ENCODE results near the gene SUSD1.

The SUSD1 gene

GRCh38 chr9:112009656-112010055 lies 165.4 kb downstream of the SUSD1 start:
- no peak for DNase-seq

DNA sequence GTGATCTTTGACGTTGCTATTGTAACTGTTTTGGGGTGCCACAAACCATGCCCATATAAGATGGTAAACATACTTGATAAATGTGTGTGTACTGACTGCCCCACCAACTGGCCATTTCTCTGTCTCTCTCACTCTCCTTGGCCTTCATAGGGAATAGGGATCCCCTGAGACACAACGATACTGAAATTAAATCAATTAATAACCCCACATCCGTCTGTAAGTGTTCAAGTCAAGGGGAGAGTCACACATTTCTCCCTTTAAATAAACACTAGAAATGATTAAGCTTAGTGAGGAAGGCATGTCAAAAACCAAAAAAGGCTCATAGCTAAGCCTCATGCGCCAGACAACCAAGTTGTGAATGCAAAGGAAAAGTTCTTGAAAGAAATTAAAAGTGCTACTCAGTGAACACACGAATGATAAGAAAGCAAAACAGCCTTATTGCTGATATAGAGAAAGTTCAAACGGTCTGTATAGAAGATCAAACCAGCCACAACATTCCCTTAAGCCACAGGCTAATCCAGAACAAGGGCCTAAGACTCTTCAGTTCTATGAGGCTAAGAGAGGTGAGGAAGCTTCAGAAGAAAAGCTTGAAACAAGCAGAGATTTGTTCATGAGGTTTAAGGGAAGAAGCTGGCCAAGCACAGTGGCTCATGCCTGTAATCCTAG lies 167.4 kb downstream of the SUSD1 start:
- no peak for DNase-seq

DNA sequence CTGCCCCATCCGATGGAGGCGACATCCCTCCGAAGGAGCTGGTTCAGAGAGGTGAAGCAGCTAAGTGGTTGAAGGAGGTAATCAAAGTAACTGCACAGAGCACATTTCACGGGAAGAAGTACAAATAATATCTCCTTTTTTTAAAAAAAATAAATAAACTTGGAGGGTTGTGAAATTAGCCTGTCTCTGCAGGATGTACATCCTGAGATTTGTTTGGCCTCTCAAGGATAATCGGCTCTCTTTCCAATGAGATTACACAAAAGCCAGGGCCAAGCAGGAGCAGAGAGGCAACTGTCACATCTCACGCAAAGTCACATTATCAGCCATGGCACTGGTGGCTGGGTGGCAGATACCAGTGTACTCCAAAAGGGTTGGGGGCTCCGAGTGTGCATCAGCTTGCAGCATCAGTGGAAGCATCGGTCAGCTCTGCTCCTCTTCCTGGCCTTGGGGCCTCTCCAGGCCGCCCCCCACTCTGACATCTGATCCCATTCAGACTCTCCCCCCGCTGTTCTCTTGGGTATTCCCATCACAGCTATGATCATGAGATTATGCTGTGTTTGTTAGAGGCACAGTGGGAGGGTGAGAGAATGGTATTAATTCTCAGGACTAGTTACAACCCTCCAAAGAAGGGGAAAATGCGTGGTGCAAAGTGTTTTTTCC lies 168.6 kb downstream of the SUSD1 start:
- no peak for DNase-seq

DNA sequence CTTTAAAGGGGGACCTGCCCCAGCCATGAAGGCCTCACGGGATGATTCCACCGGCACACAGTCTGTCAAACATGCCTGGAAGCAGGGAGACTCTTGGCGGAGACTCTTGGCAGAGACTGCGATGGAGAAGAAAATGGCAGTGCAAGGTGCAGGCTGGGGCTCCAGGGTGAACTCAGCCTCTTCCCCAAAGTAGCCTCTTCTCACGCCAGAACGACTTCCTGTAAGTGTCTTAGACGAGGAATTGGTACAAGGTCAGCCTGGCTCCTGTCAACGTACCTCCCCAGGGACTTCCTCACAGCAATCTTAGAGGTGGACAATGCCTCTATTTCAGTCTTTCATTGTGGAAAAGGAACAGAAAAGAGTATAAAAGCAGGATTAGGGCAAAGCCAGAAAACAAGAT lies 169.2 kb downstream of the SUSD1 start:
- DNase-seq, result no peak

GRCh38 chr9:112003538-112003937 lies 171.6 kb downstream of the SUSD1 start:
- DNase-seq, result no peak

DNA sequence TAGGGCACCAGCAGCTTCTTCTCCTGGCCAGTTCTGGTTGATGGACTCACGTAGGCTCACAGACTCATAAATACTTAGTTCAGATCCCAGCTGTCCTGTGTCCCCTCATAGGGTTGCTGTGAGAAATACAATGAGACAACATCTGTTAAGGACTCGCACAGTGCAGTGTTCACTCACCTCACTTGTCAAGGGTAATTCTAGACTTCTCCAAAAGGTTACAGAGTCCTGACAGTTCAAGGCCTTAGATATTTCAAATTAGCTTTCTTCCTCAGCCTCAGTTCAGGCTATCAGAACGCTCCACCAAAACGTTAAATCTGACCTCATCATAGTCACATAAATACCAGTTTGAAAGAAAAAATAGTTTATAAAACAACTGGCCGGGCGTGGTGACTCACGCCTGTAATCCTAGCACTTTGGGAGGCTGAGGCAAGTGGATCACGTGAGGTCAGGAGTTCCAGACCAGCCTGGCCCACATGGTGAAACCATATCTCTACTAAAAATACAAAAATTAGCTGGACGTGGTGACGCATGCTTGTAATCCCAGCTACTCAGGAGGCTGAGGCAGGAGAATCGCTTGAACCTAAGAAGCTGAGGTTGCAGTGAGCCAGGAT lies 172.1 kb downstream of the SUSD1 start:
- no peak for DNase-seq

GRCh38 chr9:112002131-112002846 lies 172.8 kb downstream of the SUSD1 start:
- DNase-seq, result no peak

DNA sequence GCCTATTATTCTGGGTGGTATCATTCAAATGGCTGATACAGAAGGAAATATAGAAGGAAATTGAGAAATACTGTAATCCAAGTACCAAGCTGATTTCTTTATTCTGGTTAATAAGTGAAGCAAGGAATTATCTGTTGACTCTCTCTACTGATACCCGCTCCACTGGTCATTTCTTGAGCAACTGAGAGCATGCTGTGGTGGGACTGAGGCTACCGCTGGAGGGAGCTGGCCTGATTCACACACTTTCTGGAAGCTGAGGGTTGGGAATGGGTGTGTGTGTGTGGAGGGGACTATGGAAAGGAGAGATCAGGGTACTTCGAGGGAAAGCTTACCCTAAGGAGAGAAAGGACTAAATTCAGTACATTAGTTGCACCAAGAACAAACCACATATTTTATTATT lies 174.4 kb downstream of the SUSD1 start:
- no peak for DNase-seq

- DNase-seq, result no peak
Measured at GRCh38 chr9:111999319-111999718, 175.8 kb downstream of the SUSD1 start.

DNA sequence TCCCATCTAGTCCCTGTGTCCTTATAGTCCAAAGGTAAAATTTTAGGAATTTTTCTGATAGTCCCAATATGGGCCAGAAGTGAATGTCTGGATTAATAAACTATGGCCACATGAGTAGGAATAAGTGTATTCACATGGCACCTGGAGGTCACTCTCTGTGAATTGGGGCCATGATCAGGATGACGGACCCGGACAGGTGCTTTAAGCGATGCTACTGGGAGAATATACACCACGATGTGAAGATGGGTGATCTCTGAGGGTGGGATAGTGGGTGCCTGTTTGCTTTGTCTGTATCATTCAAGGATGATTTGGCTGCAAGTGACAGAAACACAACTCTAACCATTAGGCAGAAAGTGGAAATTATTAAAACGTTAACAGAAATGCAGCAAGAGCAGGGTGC lies 177.3 kb downstream of the SUSD1 start:
- DNase-seq, result no peak

DNA sequence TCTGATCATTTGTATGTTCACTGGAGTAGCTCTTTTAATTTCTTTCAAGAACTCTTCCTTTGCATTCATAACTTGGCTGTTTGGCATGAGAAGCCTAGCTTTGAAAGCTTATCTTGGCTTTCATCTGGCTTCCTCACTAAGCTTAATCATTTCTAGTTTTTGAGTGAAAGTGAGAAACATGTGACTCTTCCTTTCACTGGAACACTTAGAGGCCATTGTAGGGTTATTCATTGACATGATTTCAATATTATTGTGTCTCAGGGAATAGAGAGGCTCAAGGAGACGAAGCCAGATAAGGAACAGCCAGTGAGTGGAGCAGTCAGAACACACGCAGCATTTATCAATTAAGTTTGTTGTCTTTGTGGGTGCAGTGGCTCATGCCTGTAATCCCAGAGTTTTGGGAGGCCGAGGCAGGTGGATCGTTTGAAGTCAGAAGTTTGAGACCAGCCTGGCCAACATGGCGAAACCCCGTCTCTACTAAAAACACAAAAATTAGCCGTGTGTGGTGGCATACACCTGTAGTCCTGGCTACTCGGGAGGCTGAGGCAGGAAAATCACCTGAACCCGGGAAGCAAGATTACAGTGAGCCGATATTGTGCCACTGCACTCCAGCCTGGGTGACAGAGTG lies 180.2 kb downstream of the SUSD1 start:
- no peak for DNase-seq

- DNase-seq, result no peak
Measured at GRCh38 chr9:111993319-111993718, 181.8 kb downstream of the SUSD1 start.

DNA sequence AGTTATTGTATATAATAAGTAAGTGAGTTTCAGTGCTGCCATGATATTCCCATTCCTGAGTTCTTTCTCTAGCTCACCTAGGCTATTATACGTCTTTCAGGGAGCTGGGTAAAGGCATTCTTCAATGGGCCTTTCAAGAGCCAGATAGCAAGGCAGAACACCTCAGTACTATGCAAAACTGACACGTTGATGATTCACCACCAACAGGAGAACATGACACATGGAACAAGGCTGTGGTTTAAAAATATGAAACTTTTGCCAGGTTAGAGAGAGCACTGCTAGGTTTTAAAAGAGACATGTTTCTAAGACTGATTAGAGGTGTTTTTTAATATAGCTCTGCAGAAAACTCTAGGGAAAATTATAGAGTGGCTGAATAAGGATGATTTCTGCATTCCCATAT lies 182.6 kb downstream of the SUSD1 start:
- DNase-seq, result no peak

GRCh38 chr9:111991179-111991578 lies 183.9 kb downstream of the SUSD1 start:
- no peak for DNase-seq

All from activated naive CD4-positive, alpha-beta T cell treated with anti-CD3 and anti-CD28 coated beads, Interleukin-2, amount 50 U/mL, for 16 hours (primary cell).